Aorta (tissue), 5 donors: ENCODE results near the gene INS. TPM values are rescaled to one million over a fixed set of nuclear protein-coding genes. Genes with fewer than 3 reads are reported as not detected.
A peak's percentile ranks its signal among the peaks of the same experiment; 100 is the strongest.

Source experiments
- ATAC-seq: fragments of 200-7000 bp; cut with Tn5 transposase; one replicate; pipeline ENCODE4 v1.9.1; 2022; ENCODE audit warnings: moderate library complexity; ENCODE audit not compliant: low FRiP score
- DNase-seq, 2 donors: peaks; one replicate each; pipeline ENCODE4 v3.0.0-alpha.2; 2020
- H3K27ac ChIP-seq, 2 donors: one replicate each; pipeline ENCODE4 v1.5.1; 2013; ENCODE audit warnings: low read length in 2 of 2, mild to moderate bottlenecking in 2 of 2, moderate library complexity in 2 of 2, control low read depth in 1 of 2, inconsistent platforms in 1 of 2, low read depth in 1 of 2
- H3K27me3 ChIP-seq, 2 donors: one replicate each; pipeline ENCODE4 v1.6.1; 2013; ENCODE audit warnings: control low read depth in 1 of 2, low read length in 1 of 2, mild to moderate bottlenecking in 1 of 2, moderate library complexity in 1 of 2; ENCODE audit not compliant: insufficient read depth in 2 of 2, control insufficient read depth in 1 of 2
- H3K36me3 ChIP-seq, 2 donors: one replicate each; pipeline ENCODE4 v1.6.1; 2013; ENCODE audit warnings: control low read depth in 1 of 2, low read length in 1 of 2, mild to moderate bottlenecking in 1 of 2; ENCODE audit not compliant: insufficient read depth in 2 of 2, control insufficient read depth in 1 of 2
- H3K4me1 ChIP-seq, 2 donors: one replicate each; pipeline ENCODE4 v1.6.1; 2013; ENCODE audit warnings: low read length in 2 of 2, control low read depth in 1 of 2, mild to moderate bottlenecking in 1 of 2, moderate library complexity in 1 of 2; ENCODE audit not compliant: insufficient read depth in 2 of 2, control insufficient read depth in 1 of 2
- H3K4me3 ChIP-seq, 2 donors: one replicate each; pipeline ENCODE4 v1.5.1; 2013; ENCODE audit warnings: low read length in 2 of 2, control low read depth in 1 of 2, mild to moderate bottlenecking in 1 of 2
- H3K9me3 ChIP-seq: one replicate; pipeline ENCODE4 v1.6.1; 2013; ENCODE audit warnings: mild to moderate bottlenecking, low read length; ENCODE audit not compliant: control insufficient read depth
- WGBS, 2 donors: extraction: QIAGEN DNeasy Blood & Tissue Kit; methylation state at CpG; one replicate each; pipeline ENCODE4 v1.1.7; 2013; 5-methylcytosine and 5-hydroxymethylcytosine counted together
- intact Hi-C, 2 donors: fragments of 100-400 bp; cut with DNase I; formaldehyde crosslinking; loops; one replicate each; pipeline versions ENCODE4 v1.14.2 to v1.15.0; 2022
- polyA plus RNA-seq, 2 donors: library from polyadenylated mRNA; stranded (reverse); fragments of 200-250 nt; gene quantifications; one replicate each; pipeline ENCODE4 v1.2.3, GENCODE V29; 2013
- total RNA-seq, 2 donors: library from RNA; stranded (reverse); fragmentation: NEBNext Ultra II Directional; extraction: Animal tissue kit (Norgen Biotek cat#: 25700); gene quantifications; one replicate each; pipeline ENCODE4 v1.2.1, GENCODE V29; 2021
- donor health status: healthy with polysubstance abuse.
- donor health status: Bipolar disorder and iron deficiency.
- donor health status: DM: no; HTN: no; CAD: no.
- donor health status: DM: no; HTN: no; CAD: no.
- donor health status: DM: yes; HTN: yes; CAD: no.

Gene INS
- total and polyA plus RNA-seq, 4 donors = 1.9 to 18.8 (median 9.6) TPM

DNA sequence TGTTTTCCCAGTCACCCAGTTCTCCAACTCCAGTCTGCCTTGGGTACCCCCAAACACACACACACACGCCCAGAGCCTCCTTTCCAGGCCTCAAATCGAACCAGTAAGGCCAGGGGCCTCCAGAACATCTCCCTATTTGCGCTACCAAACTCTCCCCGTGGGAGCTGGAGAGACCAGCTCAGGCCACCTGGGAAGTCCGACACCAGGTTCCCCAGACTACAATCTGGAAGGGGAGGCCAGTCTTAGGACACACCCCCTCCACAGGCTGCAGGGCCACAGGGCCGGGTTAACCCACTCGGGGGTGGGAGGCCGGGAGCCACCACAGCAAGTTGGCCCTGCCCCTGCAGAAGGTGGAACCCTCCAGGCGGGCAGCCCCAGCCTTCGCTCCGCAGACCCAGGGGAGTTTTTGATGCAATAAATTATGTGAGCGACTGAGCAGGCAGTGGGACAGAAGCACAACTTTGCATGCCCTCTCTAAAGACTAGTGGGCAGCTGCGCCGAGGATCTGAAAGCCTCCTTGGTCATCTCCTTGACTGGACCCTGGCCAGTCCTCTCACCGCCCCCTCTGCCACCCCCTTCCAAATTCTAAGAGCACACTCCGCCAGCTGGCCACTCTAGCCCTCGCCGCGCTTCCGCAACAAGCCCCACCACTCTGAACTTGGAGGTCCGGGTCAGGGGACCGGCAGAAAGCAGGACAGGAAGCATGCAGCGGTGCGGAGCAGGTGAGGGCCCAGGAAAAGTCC lies 24.6 kb downstream of the INS start:
- DNase-seq = peak in 1 of 2 donors; percentile 42

DNA sequence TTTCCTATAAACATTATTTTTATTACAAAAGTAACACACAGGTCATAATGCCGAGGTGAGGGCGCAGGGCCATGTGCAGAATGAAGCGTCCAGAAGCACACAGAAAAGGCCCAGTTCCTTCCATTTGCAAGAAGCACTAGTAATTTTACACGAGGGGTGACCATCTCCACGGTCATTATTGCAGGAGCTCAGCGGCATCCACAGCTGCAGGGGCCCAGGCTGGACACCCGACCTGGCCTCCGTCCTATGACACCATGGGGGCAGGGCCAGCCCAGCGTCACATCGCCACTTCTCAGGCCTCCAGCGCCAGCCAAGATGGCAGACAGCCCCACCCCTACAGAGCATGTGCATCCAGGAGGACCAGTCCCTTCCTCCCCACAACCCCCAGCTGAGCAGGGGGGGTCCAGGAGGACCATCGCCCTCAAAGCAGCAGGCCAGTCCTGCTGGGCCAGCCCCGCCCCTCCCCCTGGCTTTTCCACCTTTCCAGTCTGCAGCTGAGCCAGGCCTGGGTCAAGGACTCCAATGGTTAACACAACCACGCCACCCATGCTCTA lies 25.3 kb downstream of the INS start:
- H3K36me3 ChIP-seq = no peaks in the 10 kb centered on the region
- H3K4me3 ChIP-seq = no peak overlapping the region
- intact Hi-C loops = no loop called here
- no peaks in the 10 kb centered on the region for H3K9me3 ChIP-seq
- H3K27me3 ChIP-seq = no peaks in the 10 kb centered on the region
- ATAC-seq (no peak), DNase-seq (peak in 1 of 2 donors; percentile 36)
- no peak overlapping the region for H3K27ac ChIP-seq
- H3K4me1 ChIP-seq = no peaks in the 10 kb centered on the region
- 89 to 91% methylated on average over 12 to 14 of the region's 14 CpGs for WGBS, 2 donors

More for the DNA sequence above, 24.6 kb downstream of the INS start:
- Histone ChIP-seq H3K27me3 (no peaks in the 10 kb centered on the region), H3K36me3 (no peaks in the 10 kb centered on the region), H3K4me3 (no peak overlapping the region), H3K9me3 (no peaks in the 10 kb centered on the region), H3K4me1 (no peaks in the 10 kb centered on the region), H3K27ac (no peak overlapping the region)
- intact Hi-C loops = no loop called here
- no peak for ATAC-seq
- 63 to 71% methylated on average over 24 of the region's 24 CpGs for WGBS, 2 donors

DNA sequence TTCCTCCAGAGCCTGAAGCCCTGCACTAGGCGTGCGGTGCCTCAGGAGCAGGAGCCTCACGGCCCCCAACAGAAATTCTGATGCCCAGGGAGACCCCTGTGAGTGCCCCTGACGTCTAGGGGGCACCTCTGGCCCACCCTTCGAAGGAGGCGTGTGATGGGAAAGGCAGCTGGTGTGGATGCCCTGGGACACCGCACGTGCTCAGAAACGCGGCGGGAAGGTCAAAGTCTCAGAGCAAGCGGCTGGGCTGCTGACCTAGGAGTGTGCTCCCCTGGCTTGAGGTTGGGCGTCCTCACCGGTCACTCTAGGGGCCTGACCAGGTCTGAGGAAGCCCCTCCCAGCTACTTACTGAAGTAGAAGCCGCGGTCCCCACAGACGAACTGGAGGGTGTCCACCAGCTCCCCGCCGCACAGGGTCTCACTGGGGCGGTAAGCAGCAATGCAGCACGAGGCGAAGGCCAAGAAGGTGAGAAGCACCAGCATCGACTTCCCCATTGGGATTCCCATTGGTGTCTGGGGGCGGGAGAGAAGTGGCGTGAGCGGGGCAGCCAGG lies 25.9 kb downstream of the INS start:
- DNase-seq = peak; percentile 40 to 61

DNA sequence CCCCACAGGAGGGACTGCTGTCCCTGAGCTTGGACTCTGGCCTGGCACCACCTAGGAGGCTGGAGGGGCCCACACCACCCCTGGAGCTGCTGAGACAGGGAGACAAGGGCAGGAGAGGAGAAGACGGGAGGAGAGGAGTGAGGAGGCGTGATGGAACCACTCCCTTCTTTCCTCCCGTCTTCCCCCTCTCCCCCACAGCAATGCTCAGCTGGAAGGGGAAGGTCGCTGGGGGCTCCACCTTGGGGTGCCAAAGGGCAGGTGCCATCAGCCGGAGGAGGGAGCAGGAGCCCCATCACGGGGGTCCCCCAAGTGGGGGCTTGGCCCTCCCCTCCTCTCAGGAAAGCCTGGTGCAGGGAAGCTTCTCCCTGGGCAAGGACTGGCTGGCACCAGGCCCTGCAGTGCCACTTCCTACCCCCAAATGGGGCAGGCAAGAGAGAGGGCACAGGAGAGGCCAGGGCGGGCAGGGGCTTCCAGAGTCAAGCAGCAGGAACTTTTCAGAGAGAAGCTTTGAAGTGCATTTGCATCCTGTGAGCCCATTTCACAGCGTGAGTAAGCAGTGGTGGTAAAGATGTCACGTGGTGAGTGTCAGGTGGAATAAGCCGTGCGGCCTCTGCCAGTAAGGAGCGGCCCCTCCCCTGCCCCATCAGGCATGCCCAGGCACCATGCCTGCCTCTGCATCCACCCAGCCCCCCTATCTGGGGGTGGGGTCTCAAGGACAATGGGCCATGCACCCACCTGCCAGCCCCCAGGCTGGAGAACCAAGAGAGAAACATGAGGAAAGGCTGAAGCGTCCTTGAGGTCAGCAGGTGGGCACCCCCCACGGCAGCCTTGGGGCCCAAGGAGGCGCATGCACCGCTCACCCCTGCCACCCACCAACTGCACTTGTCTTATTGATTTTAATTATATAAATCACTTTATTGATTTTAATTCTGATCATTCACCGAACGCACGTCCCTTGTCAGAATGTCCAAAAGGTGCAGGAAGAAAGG lies 26.7 kb downstream of the INS start:
- ATAC-seq (no peak), DNase-seq (peak; percentile 37 to 48)
- intact Hi-C loops = no loop called here
- Histone ChIP-seq H3K9me3 (no peaks in the 10 kb centered on the region), H3K4me3 (no peak overlapping the region), H3K4me1 (no peaks in the 10 kb centered on the region), H3K27ac (no peak overlapping the region), H3K36me3 (no peaks in the 10 kb centered on the region), H3K27me3 (no peaks in the 10 kb centered on the region)
- 82 to 84% methylated on average over 19 of the region's 19 CpGs for WGBS, 2 donors

More for the DNA sequence above, 25.9 kb downstream of the INS start:
- Histone ChIP-seq H3K36me3 (no peaks in the 10 kb centered on the region), H3K27me3 (no peaks in the 10 kb centered on the region), H3K4me3 (no peak overlapping the region), H3K27ac (no peak overlapping the region), H3K9me3 (no peaks in the 10 kb centered on the region), H3K4me1 (no peaks in the 10 kb centered on the region)
- intact Hi-C loops = no loop called here
- no peak for ATAC-seq
- WGBS, 2 donors = 87 to 90% methylated on average over 26 of the region's 26 CpGs

DNA sequence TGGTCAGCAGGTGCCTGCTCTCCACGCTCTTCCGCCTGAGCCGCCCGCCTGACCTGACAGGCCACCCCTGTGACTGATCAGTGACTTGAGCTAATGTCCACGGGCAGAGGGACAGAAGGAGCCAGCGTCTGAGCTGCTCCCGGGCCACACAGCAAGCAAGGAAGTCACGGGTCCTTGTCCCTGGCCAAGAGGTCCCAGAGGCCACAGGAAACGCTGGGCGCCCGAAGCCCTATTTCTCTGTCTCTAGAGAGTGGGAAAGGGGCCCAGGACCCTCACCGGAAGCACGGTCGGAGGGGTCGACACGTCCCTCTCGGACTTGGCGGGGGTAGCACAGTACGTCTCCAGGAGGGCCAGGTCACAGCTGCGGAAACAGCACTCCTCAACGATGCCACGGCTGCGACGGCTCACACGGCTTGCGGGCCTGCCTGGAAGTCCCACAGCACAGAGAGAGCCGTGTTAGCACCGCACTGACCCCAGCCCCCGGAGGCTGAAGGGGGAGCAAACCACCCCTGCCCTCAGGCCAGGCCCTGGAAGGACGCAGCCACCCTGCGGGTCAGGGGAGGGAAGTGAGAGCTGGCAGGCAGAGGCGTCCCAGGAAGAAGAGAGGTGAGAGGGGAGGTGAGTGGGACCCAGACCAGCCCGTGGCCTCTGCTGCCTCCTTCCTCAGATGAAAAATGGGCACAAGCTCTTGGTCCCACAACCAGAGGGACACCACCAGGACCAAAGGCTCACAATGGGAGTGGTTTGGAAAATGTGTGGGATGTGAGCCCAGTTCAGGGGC lies 27.6 kb downstream of the INS start:
- intact Hi-C loops = no loop called here
- ATAC-seq (no peak), DNase-seq (peak; percentile 37 to 59)
- H3K4me3 ChIP-seq = no peak overlapping the region
- 61 to 68% methylated on average over 30 to 33 of the region's 33 CpGs for WGBS, 2 donors
- H3K36me3 ChIP-seq = no peaks in the 10 kb centered on the region
- H3K27ac ChIP-seq = no peak overlapping the region
- no peaks in the 10 kb centered on the region for H3K9me3 ChIP-seq
- no peaks in the 10 kb centered on the region for H3K27me3 ChIP-seq
- H3K4me1 ChIP-seq = no peaks in the 10 kb centered on the region

DNA sequence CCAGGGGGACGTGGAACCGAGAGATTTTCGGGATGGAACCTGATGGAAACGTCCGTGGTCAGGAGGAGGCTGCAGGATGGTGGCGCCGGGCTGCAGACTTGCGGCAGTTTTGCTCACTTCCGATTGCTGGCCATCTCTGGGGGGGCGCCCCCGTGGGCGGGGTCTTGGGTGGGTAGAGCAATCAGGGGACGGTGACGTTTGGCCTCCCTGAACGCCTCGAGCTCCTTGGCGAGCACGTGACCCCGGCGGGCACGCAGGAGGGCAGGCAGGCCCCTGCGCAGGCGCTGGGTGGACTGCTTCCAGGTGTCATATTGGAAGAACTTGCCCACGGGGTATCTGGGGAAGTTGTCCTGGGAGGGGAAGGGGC lies 28.2 kb downstream of the INS start:
- ATAC-seq (no peak), DNase-seq (peak in 1 of 2 donors; percentile 70)
- WGBS, 2 donors = 52 to 55% methylated on average over 23 to 24 of the region's 24 CpGs
- no peaks in the 10 kb centered on the region for H3K9me3 ChIP-seq
- H3K36me3 ChIP-seq = no peaks in the 10 kb centered on the region
- H3K4me1 ChIP-seq = no peaks in the 10 kb centered on the region
- H3K27ac ChIP-seq = no peak overlapping the region
- no peaks in the 10 kb centered on the region for H3K27me3 ChIP-seq
- intact Hi-C loops = no loop called here
- H3K4me3 ChIP-seq = no peak overlapping the region

DNA sequence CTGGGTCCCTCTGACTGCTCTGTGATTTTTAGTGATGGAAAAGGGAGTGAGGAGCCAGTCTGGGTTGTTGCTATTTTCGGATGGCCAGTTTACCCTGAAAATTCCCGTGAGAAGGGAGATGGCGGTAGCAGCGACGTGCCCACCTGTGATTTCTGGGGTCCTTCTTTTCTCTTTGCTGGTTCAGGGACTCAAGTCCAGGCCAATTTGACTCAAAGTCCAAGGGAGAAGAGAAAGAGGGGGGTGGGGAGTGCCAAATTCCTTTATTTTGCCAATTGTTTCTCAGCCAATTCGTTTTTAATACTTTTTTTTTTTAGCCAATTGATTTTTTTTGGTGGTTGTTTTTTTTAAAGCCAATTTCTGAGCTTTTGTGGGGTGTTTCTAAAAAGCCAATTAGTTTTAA lies 28.8 kb downstream of the INS start:
- H3K27ac ChIP-seq = no peak overlapping the region
- intact Hi-C loops = no loop called here
- no peaks in the 10 kb centered on the region for H3K27me3 ChIP-seq
- H3K4me1 ChIP-seq = no peaks in the 10 kb centered on the region
- ATAC-seq = no peak
- WGBS, 2 donors = 33 to 41% methylated on average over 6 of the region's 6 CpGs
- H3K4me3 ChIP-seq = no peak overlapping the region
- no peaks in the 10 kb centered on the region for H3K9me3 ChIP-seq
- no peak for DNase-seq
- no peaks in the 10 kb centered on the region for H3K36me3 ChIP-seq
